SK-N-MC (cell line): Measurements from ENCODE around the gene CCDC134.

Experiments used
- EZH2 ChIP-seq: fragments of 200-600 bp; sonication (generic); IDR thresholded peaks from one replicate; pipeline ENCODE4 v1.6.1; 2017; ENCODE audit warnings: antibody characterized with exemption
- POLR2AphosphoS5 ChIP-seq: IDR thresholded peaks from 2 replicates; pipeline ENCODE4 v1.6.1; 2012; ENCODE audit warnings: mild to moderate bottlenecking, low read depth, low read length, borderline replicate concordance

- no peak for TF ChIP-seq POLR2AphosphoS5
- no peak for TF ChIP-seq EZH2
These were observed 26.2 kb downstream of the CCDC134 start for GRCh38 chr22:41826430-41827383.
